Measurements from ENCODE around the gene UGT1A8. TPM values are rescaled to one million over a fixed set of nuclear protein-coding genes. Genes with fewer than 3 reads are reported as not detected.

Gene UGT1A8
- total RNA-seq, 2 experiments from 2014 or later = not detected

DNA sequence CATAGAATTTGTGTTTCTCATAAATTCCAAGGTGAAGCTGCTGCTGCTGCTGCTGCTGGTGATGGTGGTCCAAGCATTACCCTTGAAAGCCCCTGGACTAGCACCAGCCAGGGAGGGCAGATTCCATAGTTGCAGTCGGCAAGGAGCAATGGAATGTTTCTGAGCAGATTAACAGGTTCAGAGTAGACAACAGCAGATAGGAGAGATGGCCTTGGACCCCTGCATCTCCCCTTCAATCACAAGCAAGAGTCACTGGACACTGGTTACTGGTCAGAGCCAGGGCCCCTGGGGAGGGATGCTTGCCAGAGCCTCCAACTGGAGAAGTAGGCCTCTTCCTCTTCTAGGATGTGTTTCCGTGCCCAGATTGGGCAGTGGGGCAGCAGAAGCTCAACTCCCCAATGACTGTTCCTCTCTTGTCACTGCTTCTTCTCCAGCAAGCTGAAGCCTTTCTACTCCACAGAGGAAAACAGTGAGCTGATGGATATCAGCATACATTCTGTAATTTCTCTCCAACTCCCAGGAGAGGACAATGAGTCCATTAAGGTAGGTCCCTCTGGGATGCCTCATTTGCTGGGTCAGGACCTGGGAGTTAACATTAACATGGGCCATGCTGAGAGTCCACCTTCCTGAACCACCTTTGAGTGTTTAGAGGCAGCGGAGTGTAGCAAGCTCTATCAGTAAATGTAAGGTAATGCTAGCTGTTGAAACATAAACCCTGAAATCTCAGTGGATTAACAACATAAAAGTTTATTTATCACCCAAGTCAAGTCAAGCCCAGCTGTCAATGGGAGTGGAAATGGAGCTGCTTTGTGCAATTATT lies 196.0 kb downstream of the UGT1A8 start:
- CTCF ChIA-PET = interaction anchor here (0.6 to 1.0 kb wide), 4 partner anchors 11 to 50 kb away, joined by 3 to 5 read pairs (median 4); no protein-coding TSS in a partner anchor

DNA sequence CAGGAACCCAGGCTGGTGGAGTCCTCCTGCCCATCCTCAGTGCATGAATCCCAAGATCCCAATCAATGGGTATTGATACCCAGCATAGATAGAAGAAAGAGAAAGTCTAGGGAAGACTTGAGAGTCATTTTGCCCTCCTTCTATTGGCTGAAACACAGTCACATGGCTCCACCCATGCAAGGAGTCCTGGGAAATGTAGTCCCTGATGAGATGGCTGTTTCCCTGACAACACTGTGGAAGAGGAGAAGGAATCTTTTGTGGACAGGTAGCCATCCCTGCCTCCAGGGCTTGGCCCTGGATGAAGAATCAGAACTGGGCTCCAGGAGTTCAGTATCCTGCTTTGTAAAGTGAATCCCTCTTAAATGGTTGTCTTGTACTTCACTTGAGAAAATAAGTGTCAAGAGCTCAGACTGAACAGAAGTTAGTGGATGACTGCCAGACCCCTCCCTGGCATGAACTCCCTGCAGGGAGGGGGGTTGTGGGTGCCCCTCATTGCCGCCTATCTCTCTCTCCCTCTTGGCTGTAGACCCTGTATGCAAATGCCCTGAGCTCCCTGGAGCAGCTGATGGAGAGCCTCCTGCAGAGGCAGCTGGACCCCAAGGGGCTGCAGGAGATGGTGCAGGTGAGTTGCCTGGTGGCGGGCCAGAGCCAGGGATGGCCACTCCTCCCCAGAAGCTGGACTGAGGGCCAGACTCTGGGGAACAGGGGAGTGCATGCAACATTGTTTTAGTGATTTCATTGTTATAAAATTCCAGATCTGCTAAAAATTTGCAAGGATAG lies 196.8 kb downstream of the UGT1A8 start:
- H3K27me3 Mint-ChIP-seq = peaks cover 7% of the 10 kb centered on the region
- H3K27ac Mint-ChIP-seq = no peak overlapping the region
- no peaks in the 10 kb centered on the region for H3K36me3 Mint-ChIP-seq (ENCODE audit: low read depth)
- ChIA-PET CTCF (interaction anchor here (0.6 to 1.0 kb wide), 4 partner anchors 10 to 50 kb away, joined by 3 to 5 read pairs (median 3); no protein-coding TSS in a partner anchor), POLR2A (no interaction called here)
- no peaks in the 10 kb centered on the region for H3K9me3 Mint-ChIP-seq
- no peak for DNase-seq
- H3K4me3 Mint-ChIP-seq = no peak overlapping the region
- no peaks in the 10 kb centered on the region for H3K4me1 Mint-ChIP-seq

More for the DNA sequence above, 196.0 kb downstream of the UGT1A8 start:
- POLR2A ChIA-PET = no interaction called here
- Mint-ChIP-seq H3K4me3 (no peak overlapping the region), H3K36me3 (ENCODE audit: low read depth) (no peaks in the 10 kb centered on the region), H3K27me3 (peaks cover 7% of the 10 kb centered on the region), H3K9me3 (no peaks in the 10 kb centered on the region), H3K27ac (no peak overlapping the region), H3K4me1 (no peaks in the 10 kb centered on the region)
- no peak for DNase-seq

DNA sequence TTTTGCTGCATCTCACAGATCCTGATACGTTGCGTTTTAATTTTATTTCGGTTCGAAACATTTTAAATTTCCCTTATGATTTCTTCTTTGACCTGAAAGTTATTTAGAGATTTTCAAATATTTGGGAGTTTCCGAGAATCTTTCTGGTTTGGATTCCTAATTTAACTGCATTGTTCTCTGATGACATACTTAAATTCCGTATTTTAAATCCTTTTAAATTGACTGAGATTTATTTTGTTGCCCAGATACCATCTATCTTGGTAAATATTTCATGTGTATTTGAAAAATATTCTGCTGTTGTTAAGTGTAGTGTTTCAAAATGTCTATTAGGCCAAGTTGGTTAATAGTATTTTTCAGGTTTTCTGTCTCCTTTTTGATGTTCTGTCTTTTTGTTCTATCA lies 198.4 kb downstream of the UGT1A8 start:
- POLR2A ChIA-PET = no interaction called here
- Mint-ChIP-seq H3K27me3 (peaks cover 7% of the 10 kb centered on the region), H3K27ac (no peak overlapping the region), H3K4me3 (no peak overlapping the region), H3K36me3 (ENCODE audit: low read depth) (no peaks in the 10 kb centered on the region), H3K9me3 (no peaks in the 10 kb centered on the region), H3K4me1 (no peaks in the 10 kb centered on the region)
- CTCF ChIA-PET = no interaction called here
- DNase-seq = no peak

DNA sequence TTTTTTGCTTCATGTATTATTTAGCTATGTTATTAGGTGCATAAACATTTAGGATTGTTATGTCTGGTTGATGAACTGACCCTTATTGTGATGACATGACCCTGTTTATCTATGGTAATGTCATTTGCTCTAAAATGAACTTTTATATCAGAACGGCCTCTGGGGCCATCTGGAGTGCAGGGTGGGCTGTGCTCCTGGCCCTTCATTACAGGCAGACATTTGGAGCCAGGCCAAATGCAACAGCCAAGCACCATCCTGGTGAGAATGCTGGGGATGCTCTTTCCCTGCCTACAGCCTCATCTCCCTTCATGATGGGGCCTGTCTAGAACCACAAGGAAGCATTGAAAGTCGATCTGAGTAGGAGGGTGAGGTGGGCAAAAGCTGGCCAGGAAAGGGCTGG lies 198.9 kb downstream of the UGT1A8 start:
- H3K27me3 Mint-ChIP-seq = peaks cover 7% of the 10 kb centered on the region
- H3K4me3 Mint-ChIP-seq = no peak overlapping the region
- CTCF ChIA-PET = no interaction called here
- POLR2A ChIA-PET = no interaction called here
- H3K4me1 Mint-ChIP-seq = no peaks in the 10 kb centered on the region
- no peak overlapping the region for H3K27ac Mint-ChIP-seq
- no peaks in the 10 kb centered on the region for H3K36me3 Mint-ChIP-seq (ENCODE audit: low read depth)
- H3K9me3 Mint-ChIP-seq = no peaks in the 10 kb centered on the region
- DNase-seq = no peak

DNA sequence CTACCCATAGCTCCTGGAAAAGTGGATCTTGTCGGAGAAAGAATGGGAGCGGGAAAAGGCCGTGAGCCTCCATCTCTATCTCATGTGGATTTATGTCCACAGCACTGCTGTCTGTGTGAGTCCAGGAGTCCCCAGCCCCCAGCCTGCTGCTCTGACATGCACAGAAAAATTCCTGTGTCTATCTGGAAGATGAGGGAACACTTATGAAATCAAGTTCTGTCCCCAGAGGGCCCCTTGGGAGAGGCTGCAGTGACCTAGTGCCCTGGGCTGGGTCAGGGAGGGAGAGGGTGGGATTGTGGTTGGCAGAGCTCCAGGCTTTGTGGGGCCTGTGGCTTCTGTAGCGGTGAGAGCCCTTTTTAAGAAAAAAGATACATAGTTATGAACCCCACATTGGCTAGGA lies 199.3 kb downstream of the UGT1A8 start:
- no peak overlapping the region for H3K4me3 Mint-ChIP-seq
- ChIA-PET CTCF (no interaction called here), POLR2A (no interaction called here)
- no peaks in the 10 kb centered on the region for H3K36me3 Mint-ChIP-seq (ENCODE audit: low read depth)
- no peak overlapping the region for H3K27ac Mint-ChIP-seq
- DNase-seq = no peak
- H3K9me3 Mint-ChIP-seq = no peaks in the 10 kb centered on the region
- H3K27me3 Mint-ChIP-seq = peaks cover 7% of the 10 kb centered on the region
- no peaks in the 10 kb centered on the region for H3K4me1 Mint-ChIP-seq

DNA sequence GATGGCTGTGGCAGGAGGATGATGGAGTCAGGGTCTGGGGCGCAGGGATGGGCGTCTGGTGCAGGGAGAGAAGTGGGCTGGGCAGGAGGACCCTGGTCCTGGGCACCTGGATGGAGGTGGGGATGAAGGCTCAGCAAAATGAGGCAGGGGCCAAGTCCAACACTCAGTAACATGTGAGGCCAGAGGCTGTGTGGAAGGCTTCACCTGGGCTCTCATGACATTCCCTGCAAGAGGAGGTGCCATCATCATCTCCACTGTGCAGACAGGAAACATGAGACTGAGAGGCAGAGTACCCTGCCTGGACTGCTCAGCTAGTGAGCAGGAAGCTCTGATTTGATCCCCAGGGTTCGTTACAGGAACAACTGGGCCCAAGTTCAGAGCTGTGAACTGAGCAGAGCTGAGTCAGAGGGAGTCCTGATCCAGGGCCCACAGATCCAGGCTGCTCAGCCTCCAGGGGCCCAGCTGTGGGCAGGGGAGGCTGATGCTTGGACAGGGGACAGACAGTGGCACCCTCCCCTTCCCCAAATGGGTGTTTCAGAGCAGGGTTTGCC lies 200.0 kb downstream of the UGT1A8 start:
- DNase-seq = no peak
- Mint-ChIP-seq H3K36me3 (ENCODE audit: low read depth) (no peaks in the 10 kb centered on the region), H3K27me3 (peaks cover 7% of the 10 kb centered on the region), H3K4me3 (no peak overlapping the region), H3K9me3 (no peaks in the 10 kb centered on the region), H3K4me1 (no peaks in the 10 kb centered on the region), H3K27ac (no peak overlapping the region)
- ChIA-PET CTCF (interaction anchor here (1.0 kb wide), 1 partner anchor 20 kb away, joined by 3 read pairs; no protein-coding TSS in a partner anchor), POLR2A (no interaction called here)

DNA sequence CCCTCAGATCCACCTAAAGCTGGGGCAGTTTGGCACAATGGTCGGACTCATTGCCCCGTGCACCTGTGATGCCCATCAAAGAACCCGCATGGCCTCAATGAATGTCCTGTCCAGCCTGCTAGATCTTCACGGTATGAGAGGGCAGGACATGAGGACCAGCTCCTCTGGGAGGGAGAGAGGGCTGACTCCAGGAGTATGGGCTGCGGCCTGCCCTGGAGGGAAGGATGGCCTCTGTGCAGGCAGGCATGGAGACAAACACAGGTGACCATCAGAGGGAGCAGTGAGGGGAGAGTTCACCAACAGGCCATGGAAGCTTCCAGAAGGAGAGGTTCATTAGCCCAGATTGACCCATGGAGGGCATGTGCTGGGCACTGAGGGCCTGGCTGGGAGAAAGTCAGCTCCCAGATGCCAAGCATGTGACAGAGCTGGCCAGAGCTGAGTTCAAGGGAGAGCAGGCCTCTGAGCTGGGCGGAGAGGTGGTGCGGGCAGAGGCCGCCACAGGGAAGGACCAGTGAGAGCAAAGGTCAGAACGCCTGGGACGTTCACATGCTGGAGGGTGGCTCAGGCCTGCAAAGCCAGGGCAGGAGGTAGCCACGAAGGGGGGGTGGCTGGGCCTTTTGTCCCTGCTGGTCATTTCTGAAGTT lies 200.7 kb downstream of the UGT1A8 start:
- H3K27me3 Mint-ChIP-seq = peaks cover 7% of the 10 kb centered on the region
- POLR2A ChIA-PET = no interaction called here
- CTCF ChIA-PET = interaction anchor here (1.0 kb wide), 1 partner anchor 21 kb away, joined by 3 read pairs; no protein-coding TSS in a partner anchor
- no peak overlapping the region for H3K4me3 Mint-ChIP-seq
- H3K36me3 Mint-ChIP-seq (ENCODE audit: low read depth) = no peaks in the 10 kb centered on the region
- H3K27ac Mint-ChIP-seq = no peak overlapping the region
- DNase-seq = no peak
- no peaks in the 10 kb centered on the region for H3K9me3 Mint-ChIP-seq
- H3K4me1 Mint-ChIP-seq = no peaks in the 10 kb centered on the region

DNA sequence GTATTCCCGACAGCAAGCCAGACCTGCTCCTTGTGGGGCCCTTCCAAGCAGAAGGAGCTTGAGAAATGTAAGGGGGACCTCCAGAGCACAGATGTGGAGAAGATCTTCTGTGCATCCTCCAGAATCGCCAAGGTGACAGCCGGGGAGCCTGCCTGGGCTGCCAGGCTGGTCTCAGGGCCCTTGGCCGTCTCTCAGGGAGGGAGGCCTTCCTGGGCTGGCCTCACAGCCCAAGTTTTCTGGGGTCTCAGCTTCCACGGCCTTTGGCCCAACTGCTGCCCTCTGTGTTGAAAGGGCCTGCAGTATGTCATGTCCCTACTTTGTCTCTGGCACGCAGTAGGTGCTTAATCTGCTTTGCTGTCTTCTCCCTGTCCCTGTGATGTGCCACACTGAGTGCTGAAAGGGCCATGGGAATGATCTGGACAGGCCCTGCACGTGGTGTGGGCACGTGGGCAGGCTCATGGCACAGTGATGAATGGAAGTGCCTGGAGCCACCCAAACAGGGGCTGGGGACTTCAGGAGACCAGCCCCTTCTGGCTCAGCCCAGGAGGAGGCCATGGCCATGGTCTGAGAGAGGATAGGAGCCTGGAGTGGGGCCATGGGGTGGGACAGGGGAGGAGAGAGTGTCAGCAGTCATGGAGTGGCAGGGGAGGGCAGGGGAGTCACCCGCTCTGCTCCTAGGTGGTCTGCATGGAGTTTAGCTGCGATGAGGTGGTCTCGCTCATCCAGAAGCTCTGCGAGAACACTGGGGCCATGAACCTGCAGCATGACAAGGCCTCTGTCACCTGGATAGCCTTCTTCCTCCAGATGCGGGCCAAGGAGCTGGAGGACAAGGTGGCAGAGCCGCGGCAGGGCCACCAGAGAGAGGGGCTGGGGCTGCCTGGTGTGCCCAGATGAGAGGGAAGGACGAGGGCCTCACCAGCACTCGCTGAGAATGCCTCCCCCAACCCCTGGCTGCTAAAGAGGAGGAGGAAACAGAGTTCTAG lies 201.5 kb downstream of the UGT1A8 start:
- no peak overlapping the region for H3K4me3 Mint-ChIP-seq
- ChIA-PET POLR2A (no interaction called here), CTCF (no interaction called here)
- no peak overlapping the region for H3K27ac Mint-ChIP-seq
- DNase-seq = no peak
- peaks cover 7% of the 10 kb centered on the region for H3K27me3 Mint-ChIP-seq
- no peaks in the 10 kb centered on the region for H3K36me3 Mint-ChIP-seq (ENCODE audit: low read depth)
- H3K4me1 Mint-ChIP-seq = no peaks in the 10 kb centered on the region
- no peaks in the 10 kb centered on the region for H3K9me3 Mint-ChIP-seq

DNA sequence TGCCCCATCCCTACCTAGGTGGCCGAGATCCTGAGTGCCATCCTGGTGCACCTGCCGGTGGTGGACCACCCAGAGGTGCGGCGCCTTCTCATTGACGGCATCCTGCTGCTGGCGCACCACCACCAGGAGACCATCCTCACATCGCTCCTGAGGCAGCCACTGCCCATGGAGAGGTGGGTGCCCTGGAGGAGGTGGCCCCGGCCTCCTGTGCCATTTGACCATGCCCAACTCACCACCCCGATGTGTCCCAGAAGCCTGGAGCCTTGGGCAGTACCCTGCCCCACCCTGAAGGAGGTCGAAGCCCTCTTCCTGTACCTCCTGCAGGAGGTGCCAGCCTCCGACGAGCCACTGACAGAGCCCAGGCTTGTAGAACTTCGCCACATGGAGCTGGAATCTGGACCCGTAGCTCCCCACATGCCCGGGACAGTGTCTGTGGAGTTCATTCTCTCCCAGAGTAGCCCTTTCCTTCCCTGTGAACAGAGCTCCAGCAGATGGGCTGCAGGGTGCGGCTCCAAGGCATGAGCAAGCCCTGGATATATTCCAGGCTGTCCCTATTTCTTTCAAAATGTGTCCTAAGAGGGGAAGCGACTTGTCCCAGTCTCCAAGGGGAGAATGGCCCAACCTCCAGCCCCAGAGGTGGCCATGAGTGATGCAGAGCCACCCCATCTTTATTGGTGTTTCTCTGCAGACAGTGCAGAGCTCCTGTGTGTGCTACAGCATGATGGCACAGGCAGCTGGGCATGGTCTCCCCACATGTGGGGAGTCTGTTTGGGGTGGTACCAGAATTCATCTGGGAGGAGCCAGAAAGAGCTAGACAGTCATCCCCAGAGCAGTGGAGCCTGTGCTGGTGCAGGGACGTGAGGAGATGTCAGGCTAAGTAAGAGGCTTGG lies 202.7 kb downstream of the UGT1A8 start:
- Mint-ChIP-seq H3K36me3 (ENCODE audit: low read depth) (no peaks in the 10 kb centered on the region), H3K9me3 (no peaks in the 10 kb centered on the region), H3K4me1 (no peaks in the 10 kb centered on the region), H3K27me3 (peaks cover 5% of the 10 kb centered on the region), H3K27ac (no peak overlapping the region), H3K4me3 (no peak overlapping the region)
- CTCF ChIA-PET = interaction anchor here (0.6 to 1.5 kb wide), 2 partner anchors 37 to 61 kb away, joined by 3 to 5 read pairs; no protein-coding TSS in a partner anchor
- POLR2A ChIA-PET = no interaction called here
- no peak for DNase-seq

DNA sequence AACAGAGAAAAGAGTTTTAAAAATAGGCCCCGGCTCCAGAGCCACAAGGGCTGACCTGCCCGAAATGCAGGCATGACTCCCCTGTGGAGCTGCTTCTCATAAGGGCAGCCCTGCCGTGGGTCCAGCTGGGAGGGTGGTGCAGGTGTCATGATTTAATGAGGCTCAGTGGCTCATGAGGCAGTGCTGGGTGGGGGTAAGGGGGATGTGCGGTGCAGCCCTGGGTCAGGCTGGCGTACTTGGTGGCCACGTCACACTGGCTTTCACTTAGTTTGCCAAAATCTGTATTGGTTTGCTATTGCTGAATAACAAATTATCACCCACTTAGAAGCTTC lies 203.3 kb downstream of the UGT1A8 start:
- no peak overlapping the region for H3K27ac Mint-ChIP-seq
- peaks cover 3% of the 10 kb centered on the region for H3K27me3 Mint-ChIP-seq
- no peaks in the 10 kb centered on the region for H3K4me1 Mint-ChIP-seq
- ChIA-PET POLR2A (no interaction called here), CTCF (interaction anchor here (0.6 to 1.5 kb wide), 3 partner anchors 37 to 121 kb away, joined by 3 to 5 read pairs (median 3); no protein-coding TSS in a partner anchor)
- H3K9me3 Mint-ChIP-seq = no peaks in the 10 kb centered on the region
- H3K36me3 Mint-ChIP-seq (ENCODE audit: low read depth) = no peaks in the 10 kb centered on the region
- no peak for DNase-seq
- no peak overlapping the region for H3K4me3 Mint-ChIP-seq

DNA sequence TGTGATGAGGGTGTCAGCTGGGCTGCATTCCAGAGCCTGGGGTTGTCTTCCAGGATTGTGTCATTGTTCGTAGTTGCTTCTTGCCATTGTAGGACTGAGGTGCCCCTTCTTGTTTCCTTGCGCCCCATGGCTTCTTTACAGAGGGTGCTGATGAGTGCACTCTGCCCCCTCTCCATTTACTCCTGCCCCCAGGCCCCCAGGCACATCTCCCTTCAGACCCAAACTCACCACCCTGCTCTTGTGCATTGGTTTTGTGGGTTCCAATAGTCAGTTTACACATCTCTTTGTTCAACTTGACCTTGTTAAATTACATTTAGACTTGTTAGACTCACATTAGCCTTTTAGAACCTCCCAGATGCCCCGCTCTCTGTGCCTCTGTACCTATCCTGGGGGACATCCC lies 203.8 kb downstream of the UGT1A8 start:
- Mint-ChIP-seq H3K36me3 (ENCODE audit: low read depth) (no peaks in the 10 kb centered on the region), H3K4me3 (no peak overlapping the region), H3K4me1 (no peaks in the 10 kb centered on the region), H3K9me3 (no peaks in the 10 kb centered on the region), H3K27ac (no peak overlapping the region), H3K27me3 (peaks cover 5% of the 10 kb centered on the region)
- ChIA-PET CTCF (interaction anchor here (0.7 to 1.5 kb wide), 2 partner anchors 36 to 120 kb away, joined by 3 read pairs; no protein-coding TSS in a partner anchor), POLR2A (interaction anchor here (0.6 kb wide), 1 partner anchor 89 kb away, joined by 4 read pairs; no protein-coding TSS in a partner anchor)
- no peak for DNase-seq
